ENCODE results near the gene PSD4.

DNA sequence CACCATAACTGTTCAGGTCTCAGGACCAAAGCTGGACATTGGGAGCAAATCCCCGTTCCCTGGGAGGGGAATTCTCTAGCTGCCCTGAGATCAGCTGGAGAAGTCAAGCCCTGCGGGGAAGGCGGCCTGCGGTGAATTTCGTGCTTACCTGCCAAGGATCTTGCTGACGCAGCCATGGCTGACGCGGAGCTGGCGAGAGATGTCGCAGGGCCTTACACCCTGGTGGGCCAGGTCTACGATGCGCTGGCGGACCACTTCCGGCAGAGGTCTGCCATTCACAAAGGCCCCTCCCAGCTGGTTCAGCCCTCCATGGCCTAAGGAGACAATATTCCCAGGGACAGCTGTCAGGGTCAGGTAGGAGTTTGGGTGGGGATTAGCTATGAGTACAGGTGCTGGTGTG, 72.8 kb downstream of the PSD4 start:
- TF ChIP-seq EP300 (IDR thresholded peaks at IDR 0.05): no peak
- TF ChIP-seq PBX3 (IDR thresholded peaks at IDR 0.05): no peak
- TF ChIP-seq CTCF (IDR thresholded peaks at IDR 0.05): no peak
- no peak for TF ChIP-seq REST (IDR thresholded peaks at IDR 0.05)

Data from A549 (cell line).